H1 (cell line): ENCODE data around the gene SLC8A1. TPM values are rescaled to one million over a fixed set of nuclear protein-coding genes. Genes with fewer than 3 reads are reported as not detected.

Experiments used
- CTCF ChIA-PET: fragments of 300-600 bp; sonication (Branson Sonifier 250); formaldehyde crosslinking; loops from one replicate; lab custom pipeline; 2021; ENCODE audit not compliant: partially characterized antibody; lab: Charles Lee
- POLR2A ChIA-PET: fragments of 300-600 bp; sonication (Branson Sonifier 250); formaldehyde crosslinking; loops from one replicate; lab custom pipeline; 2021; ENCODE audit warnings: inconsistent platforms; ENCODE audit not compliant: partially characterized antibody; lab: Charles Lee
- DNase-seq, 2 experiments: peaks; one replicate each; pipeline versions ENCODE4 v3.0.0 to v3.0.0-alpha.2; 2010 to 2022; ENCODE audit warnings: low spot score in 2 of 2, low read depth in 1 of 2, mixed read lengths in 1 of 2
- FAIRE-seq: peaks from 2 replicates; lab custom pipeline; 2011; peaks lifted over from hg19 to GRCh38; lab: Jason Lieb, UNC
- H2AFZ ChIP-seq: 2 replicates; pipeline ENCODE4 v1.8.1; 2012; ENCODE audit warnings: low read length, inconsistent platforms
- H2AK5ac ChIP-seq: 2 replicates; pipeline ENCODE4 v1.6.1; 2013; ENCODE audit warnings: low read depth, low read length
- H2BK120ac ChIP-seq: replicated peaks from 2 replicates; pipeline ENCODE3; 2013; ENCODE audit warnings: low read depth, low read length, inconsistent platforms
- H2BK12ac ChIP-seq: 2 replicates; pipeline ENCODE4 v1.6.1; 2013; ENCODE audit warnings: low read depth, low read length
- H2BK15ac ChIP-seq: 2 replicates; pipeline ENCODE4 v1.6.1; 2013; ENCODE audit warnings: low read length
- H2BK20ac ChIP-seq: 2 replicates; pipeline ENCODE4 v1.6.1; 2013; ENCODE audit warnings: low read length
- H2BK5ac ChIP-seq: 2 replicates; pipeline ENCODE4 v1.6.1; 2013; ENCODE audit warnings: low read depth, low read length
- H3K14ac ChIP-seq: 2 replicates; pipeline ENCODE4 v1.6.1; 2013; ENCODE audit warnings: inconsistent platforms; ENCODE audit not compliant: insufficient read length
- H3K18ac ChIP-seq: 2 replicates; pipeline ENCODE4 v1.6.1; 2013; ENCODE audit warnings: low read length; ENCODE audit errors: extremely low read depth
- H3K23ac ChIP-seq: 2 replicates; pipeline ENCODE4 v1.6.1; 2013; ENCODE audit warnings: inconsistent platforms; ENCODE audit not compliant: insufficient read length
- H3K23me2 ChIP-seq: 2 replicates; pipeline ENCODE4 v1.6.1; 2013; ENCODE audit warnings: low read depth, low read length
- H3K27ac ChIP-seq: 2 replicates; pipeline ENCODE4 v1.6.1; 2011; ENCODE audit warnings: low read depth, low read length, inconsistent platforms
- H3K27me3 ChIP-seq, 4 experiments: replicated peaks in 1 of 4; 1 replicate in 1 of 4; 2 replicates in 3 of 4; pipeline versions ENCODE4 v1.6.1 to v1.8.1; 2011 to 2013; ENCODE audit warnings: low read length in 3 of 4, mild to moderate bottlenecking in 3 of 4, inconsistent platforms in 2 of 4, mixed read lengths in 2 of 4, moderate library complexity in 1 of 4; ENCODE audit not compliant: control insufficient read depth in 3 of 4, insufficient read depth in 3 of 4; ENCODE audit errors: extremely low read depth in 1 of 4
- H3K36me3 ChIP-seq, 4 experiments: 2 replicates each; pipeline versions ENCODE4 v1.6.1 to v1.8.1; 2011 to 2013; ENCODE audit warnings: mild to moderate bottlenecking in 4 of 4, low read length in 3 of 4, moderate library complexity in 2 of 4, control low read depth in 1 of 4, inconsistent platforms in 1 of 4; ENCODE audit not compliant: insufficient read depth in 4 of 4, control insufficient read depth in 2 of 4
- H3K4ac ChIP-seq: replicated peaks from 2 replicates; pipeline ENCODE3; 2013; ENCODE audit warnings: low read length, low read depth, mixed read lengths, inconsistent platforms; ENCODE audit not compliant: insufficient read length
- H3K4me1 ChIP-seq, 4 experiments: replicated peaks in 1 of 4; 1 replicate in 1 of 4; 2 replicates in 3 of 4; pipeline versions ENCODE4 v1.6.1 to v1.8.1; 2011 to 2013; ENCODE audit warnings: low read length in 3 of 4, inconsistent platforms in 2 of 4, mixed read lengths in 1 of 4; ENCODE audit not compliant: insufficient read depth in 4 of 4, control insufficient read depth in 3 of 4
- H3K4me2 ChIP-seq, 2 experiments: 2 replicates each; pipeline versions ENCODE4 v1.6.1 to v1.8.1; 2011 to 2013; ENCODE audit warnings: low read depth in 2 of 2, low read length in 2 of 2, control low read depth in 1 of 2, inconsistent platforms in 1 of 2, mild to moderate bottlenecking in 1 of 2; ENCODE audit not compliant: insufficient read depth in 1 of 2
- H3K4me3 ChIP-seq, 4 experiments: fragments of 200-600, 300-600 bp in 1 of 4; sonication (generic), shearing (Covaris generic), sonication (Bioruptor Twin) in 1 of 4; 2 replicates each; pipeline versions ENCODE4 v1.5.1 to v1.8.1; 2011 to 2016; ENCODE audit warnings: low read length in 4 of 4, low read depth in 3 of 4, control low read depth in 2 of 4, inconsistent platforms in 2 of 4, mild to moderate bottlenecking in 2 of 4, mixed read lengths in 1 of 4, moderate library complexity in 1 of 4; ENCODE audit not compliant: insufficient read depth in 2 of 4; ENCODE audit errors: extremely low read depth in 1 of 4
- H3K56ac ChIP-seq: replicated peaks from 2 replicates; pipeline ENCODE3; 2013; ENCODE audit warnings: low read depth, mild to moderate bottlenecking, mixed read lengths, low read length, inconsistent platforms; ENCODE audit not compliant: insufficient read length
- H3K79me1 ChIP-seq: 2 replicates; pipeline ENCODE4 v1.6.1; 2013; ENCODE audit warnings: low read depth, low read length, control low read depth
- H3K79me2 ChIP-seq, 2 experiments: 2 replicates each; pipeline versions ENCODE4 v1.6.1 to v1.8.1; 2012 to 2013; ENCODE audit warnings: low read length in 2 of 2, mild to moderate bottlenecking in 2 of 2, inconsistent platforms in 1 of 2; ENCODE audit not compliant: insufficient read depth in 2 of 2, control insufficient read depth in 1 of 2
- H3K9ac ChIP-seq, 4 experiments: replicated peaks in 1 of 4; 1 replicate in 1 of 4; 2 replicates in 3 of 4; pipeline versions ENCODE4 v1.6.1 to v1.8.1; 2011 to 2013; ENCODE audit warnings: low read depth in 3 of 4, low read length in 3 of 4, control low read depth in 2 of 4, mild to moderate bottlenecking in 2 of 4, moderate library complexity in 2 of 4, inconsistent platforms in 1 of 4; ENCODE audit errors: extremely low read depth in 1 of 4
- H3K9me3 ChIP-seq, 2 experiments: 2 replicates each; pipeline versions ENCODE4 v1.6.1 to v1.8.1; 2012 to 2013; ENCODE audit warnings: mild to moderate bottlenecking in 2 of 2, moderate library complexity in 2 of 2, control low read depth in 1 of 2, inconsistent platforms in 1 of 2, low read depth in 1 of 2, low read length in 1 of 2, mixed read lengths in 1 of 2; ENCODE audit not compliant: insufficient read depth in 2 of 2
- H4K20me1 ChIP-seq, 2 experiments: replicated peaks in 1 of 2; 2 replicates each; pipeline versions ENCODE3 to v1.8.1; 2011 to 2013; ENCODE audit warnings: inconsistent platforms in 2 of 2, low read length in 2 of 2, mild to moderate bottlenecking in 1 of 2; ENCODE audit not compliant: insufficient read depth in 2 of 2, control insufficient read depth in 1 of 2
- H4K5ac ChIP-seq: 2 replicates; pipeline ENCODE4 v1.6.1; 2013; ENCODE audit warnings: low read length, low read depth, mixed read lengths, inconsistent platforms; ENCODE audit not compliant: insufficient read length
- H4K8ac ChIP-seq: 2 replicates; pipeline ENCODE4 v1.8.0; 2013; ENCODE audit warnings: mild to moderate bottlenecking, moderate library complexity, low read length, inconsistent platforms; ENCODE audit not compliant: insufficient read depth; ENCODE audit errors: extremely low read depth
- H4K91ac ChIP-seq: replicated peaks from 2 replicates; pipeline ENCODE3; 2013; ENCODE audit warnings: low read length, mixed read lengths, inconsistent platforms; ENCODE audit not compliant: insufficient read length
- BACH1 ChIP-seq: IDR thresholded peaks from 2 replicates; pipeline ENCODE4 v1.6.1; 2012; ENCODE audit warnings: low read length, improper control_type of control experiment
- GABPA ChIP-seq: IDR thresholded peaks from 2 replicates; pipeline ENCODE4 v1.6.1; 2011; ENCODE audit warnings: mild to moderate bottlenecking, low read length, moderate library complexity, borderline replicate concordance; ENCODE audit not compliant: insufficient read depth
- GTF2F1 ChIP-seq: IDR thresholded peaks from 2 replicates; pipeline ENCODE4 v1.6.1; 2012; ENCODE audit warnings: low read depth, low read length, improper control_type of control experiment, borderline replicate concordance
- JUND ChIP-seq: IDR thresholded peaks from 2 replicates; pipeline ENCODE4 v1.6.1; 2011; ENCODE audit warnings: mild to moderate bottlenecking, improper control_type of control experiment, low read length
- SRF ChIP-seq: IDR thresholded peaks from 2 replicates; pipeline ENCODE4 v1.6.1; 2011; ENCODE audit warnings: mild to moderate bottlenecking, low read depth, low read length, moderate library complexity
- TEAD4 ChIP-seq: IDR thresholded peaks from 2 replicates; pipeline ENCODE4 v1.6.1; 2012; ENCODE audit warnings: low read depth, low read length, inconsistent platforms, mixed read lengths
- WGBS, 2 experiments: shearing (Covaris generic) in 1 of 2; methylation state at CpG; one replicate each; pipeline versions ENCODE4 v1.1.6 to v1.1.7; 2013 to 2015; ENCODE audit warnings: low lambda C conversion rate in 2 of 2, mixed read lengths in 2 of 2, inconsistent platforms in 1 of 2, low coverage in 1 of 2, missing lambda C conversion rate in 1 of 2; ENCODE audit not compliant: insufficient replicate concordance in 2 of 2, insufficient coverage in 1 of 2, insufficient read length in 1 of 2; ENCODE audit errors: extremely low coverage in 1 of 2, missing lambda C conversion rate in 1 of 2; 5-methylcytosine and 5-hydroxymethylcytosine counted together
- polyA plus RNA-seq, 7 experiments: library from polyadenylated mRNA; depleted of rRNA in 3 of 7; stranded (reverse) in 5 of 7; unstranded in 2 of 7; fragments of >200 nt in 5 of 7; fragments of 200-250 nt in 2 of 7; gene quantifications; 1 replicate in 5 of 7; 2 replicates in 1 of 7; 4 replicates in 1 of 7; pipeline versions ENCODE4 v1.2.1 to v1.2.3, GENCODE V29; 2011 to 2013; ENCODE audit warnings: missing spikeins in 2 of 7, mixed read lengths in 2 of 7
- total RNA-seq: library from RNA; stranded (reverse); fragmentation: NEBNext Ultra II Directional; extraction: Animal tissue kit (Norgen Biotek cat#: 25700); gene quantifications from 2 replicates; pipeline ENCODE4 v1.2.1, GENCODE V29; 2021
- TF ChIP-seq, protein P1 (sequence below): IDR thresholded peaks from 2 replicates; pipeline ENCODE4 v1.6.1; 2011; ENCODE audit warnings: low read length, improper control_type of control experiment
- TF ChIP-seq, protein P2 (sequence below): IDR thresholded peaks from 2 replicates; pipeline ENCODE4 v1.6.1; 2012; ENCODE audit warnings: inconsistent platforms

Gene SLC8A1
- total and polyA plus RNA-seq, 2 of the 8 experiments (the other 6 are each of a cell fraction or from before 2014, with no cell fraction given), result 0.68 to 3.6 TPM

- no peak overlapping the region for H2BK12ac ChIP-seq
- no peak overlapping the region for H3K4ac ChIP-seq
- no peak overlapping the region for H2BK15ac ChIP-seq
- no peak overlapping the region for H3K9ac ChIP-seq
- no peaks in the 10 kb centered on the region for H3K9me3 ChIP-seq
- no peaks in the 10 kb centered on the region for H3K23me2 ChIP-seq
- POLR2A ChIA-PET, result no interaction called here
- H3K27ac ChIP-seq, result no peak overlapping the region
- no peak overlapping the region for H2AFZ ChIP-seq
- no peaks in the 10 kb centered on the region for H3K79me1 ChIP-seq
- no peak overlapping the region for H3K4me2 ChIP-seq
- no peak overlapping the region for H3K4me3 ChIP-seq
- DNase-seq, result no peak
- H3K36me3 ChIP-seq, result no peaks in the 10 kb centered on the region
- no peak for FAIRE-seq
- no peak overlapping the region for H3K23ac ChIP-seq
- H3K18ac ChIP-seq, result no peak overlapping the region
- H4K8ac ChIP-seq, result no peak overlapping the region
- CTCF ChIA-PET, result no interaction called here
- no peak overlapping the region for H2BK120ac ChIP-seq
- H3K14ac ChIP-seq, result no peak overlapping the region
- 91% methylated on average over 4 of the region's 4 CpGs; no CpG with 5 or more reads in 1 of the 2 experiments for WGBS, 2 experiments
- no peak overlapping the region for H2BK20ac ChIP-seq
- no peak overlapping the region for H3K56ac ChIP-seq
- no peaks in the 10 kb centered on the region; a peak in 1 of 7 replicates for H3K27me3 ChIP-seq
- no peak overlapping the region for H4K91ac ChIP-seq
- H2AK5ac ChIP-seq, result no peak overlapping the region
- H4K5ac ChIP-seq, result no peak overlapping the region
- H4K20me1 ChIP-seq, result no peaks in the 10 kb centered on the region
- no peaks in the 10 kb centered on the region for H3K4me1 ChIP-seq
- no peaks in the 10 kb centered on the region for H3K79me2 ChIP-seq
- H2BK5ac ChIP-seq, result no peak overlapping the region
- no peak for TF ChIP-seq GTF2F1
- no peak for TF ChIP-seq GABPA
- TF ChIP-seq BACH1, result no peak
- TF ChIP-seq, protein P1, sequence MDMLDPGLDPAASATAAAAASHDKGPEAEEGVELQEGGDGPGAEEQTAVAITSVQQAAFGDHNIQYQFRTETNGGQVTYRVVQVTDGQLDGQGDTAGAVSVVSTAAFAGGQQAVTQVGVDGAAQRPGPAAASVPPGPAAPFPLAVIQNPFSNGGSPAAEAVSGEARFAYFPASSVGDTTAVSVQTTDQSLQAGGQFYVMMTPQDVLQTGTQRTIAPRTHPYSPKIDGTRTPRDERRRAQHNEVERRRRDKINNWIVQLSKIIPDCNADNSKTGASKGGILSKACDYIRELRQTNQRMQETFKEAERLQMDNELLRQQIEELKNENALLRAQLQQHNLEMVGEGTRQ, result no peak
- TF ChIP-seq SRF, result no peak
- no peak for TF ChIP-seq TEAD4
- TF ChIP-seq, protein P2, sequence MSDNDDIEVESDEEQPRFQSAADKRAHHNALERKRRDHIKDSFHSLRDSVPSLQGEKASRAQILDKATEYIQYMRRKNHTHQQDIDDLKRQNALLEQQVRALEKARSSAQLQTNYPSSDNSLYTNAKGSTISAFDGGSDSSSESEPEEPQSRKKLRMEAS, result no peak
- TF ChIP-seq JUND, result no peak
Observed at GRCh38 chr2:40361478-40361877, 90.4 kb downstream of the SLC8A1 start.
